ENCODE results near the gene C12orf76.
"Not testable (repeated sequence)": the region's sequence is repeated elsewhere in the genome, so short reads cannot be mapped to it uniquely, and the experiment has no call there.

C12orf76 gene

GRCh38 chr12:110062241-110062640 lies 13.9 kb upstream of the C12orf76 start:
- TF ChIP-seq, protein P1, sequence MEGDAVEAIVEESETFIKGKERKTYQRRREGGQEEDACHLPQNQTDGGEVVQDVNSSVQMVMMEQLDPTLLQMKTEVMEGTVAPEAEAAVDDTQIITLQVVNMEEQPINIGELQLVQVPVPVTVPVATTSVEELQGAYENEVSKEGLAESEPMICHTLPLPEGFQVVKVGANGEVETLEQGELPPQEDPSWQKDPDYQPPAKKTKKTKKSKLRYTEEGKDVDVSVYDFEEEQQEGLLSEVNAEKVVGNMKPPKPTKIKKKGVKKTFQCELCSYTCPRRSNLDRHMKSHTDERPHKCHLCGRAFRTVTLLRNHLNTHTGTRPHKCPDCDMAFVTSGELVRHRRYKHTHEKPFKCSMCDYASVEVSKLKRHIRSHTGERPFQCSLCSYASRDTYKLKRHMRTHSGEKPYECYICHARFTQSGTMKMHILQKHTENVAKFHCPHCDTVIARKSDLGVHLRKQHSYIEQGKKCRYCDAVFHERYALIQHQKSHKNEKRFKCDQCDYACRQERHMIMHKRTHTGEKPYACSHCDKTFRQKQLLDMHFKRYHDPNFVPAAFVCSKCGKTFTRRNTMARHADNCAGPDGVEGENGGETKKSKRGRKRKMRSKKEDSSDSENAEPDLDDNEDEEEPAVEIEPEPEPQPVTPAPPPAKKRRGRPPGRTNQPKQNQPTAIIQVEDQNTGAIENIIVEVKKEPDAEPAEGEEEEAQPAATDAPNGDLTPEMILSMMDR (conservative IDR thresholded peaks at IDR 0.05; ENCODE audit: low read length): no peak
- no peak overlapping the region for H3K4me3 ChIP-seq (ENCODE audit: low read length)
- DNase-seq (ENCODE audit: low read depth): no peak

DNA sequence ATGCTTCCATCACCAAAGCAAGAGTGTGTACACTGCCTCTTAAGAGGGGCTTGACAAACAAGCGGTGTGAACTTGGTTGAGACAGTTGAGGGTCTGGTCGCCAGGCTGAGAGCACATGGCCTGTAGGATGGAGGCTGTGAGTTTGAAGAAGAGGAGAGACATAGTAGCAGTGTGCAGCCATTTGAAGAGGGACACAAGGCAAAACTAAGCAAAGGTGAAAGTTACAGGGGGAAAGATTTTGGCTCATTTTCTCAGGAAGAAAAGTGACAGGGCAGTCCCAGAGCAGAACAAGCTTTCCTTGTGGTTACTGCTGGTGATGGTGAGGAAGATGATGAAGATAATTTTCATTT lies 11.3 kb upstream of the C12orf76 start:
- no peak for DNase-seq (ENCODE audit: low read depth)
- TF ChIP-seq, protein P1 (conservative IDR thresholded peaks at IDR 0.05; ENCODE audit: low read length): no peak
- no peak overlapping the region for H3K4me3 ChIP-seq (ENCODE audit: low read length)

DNA sequence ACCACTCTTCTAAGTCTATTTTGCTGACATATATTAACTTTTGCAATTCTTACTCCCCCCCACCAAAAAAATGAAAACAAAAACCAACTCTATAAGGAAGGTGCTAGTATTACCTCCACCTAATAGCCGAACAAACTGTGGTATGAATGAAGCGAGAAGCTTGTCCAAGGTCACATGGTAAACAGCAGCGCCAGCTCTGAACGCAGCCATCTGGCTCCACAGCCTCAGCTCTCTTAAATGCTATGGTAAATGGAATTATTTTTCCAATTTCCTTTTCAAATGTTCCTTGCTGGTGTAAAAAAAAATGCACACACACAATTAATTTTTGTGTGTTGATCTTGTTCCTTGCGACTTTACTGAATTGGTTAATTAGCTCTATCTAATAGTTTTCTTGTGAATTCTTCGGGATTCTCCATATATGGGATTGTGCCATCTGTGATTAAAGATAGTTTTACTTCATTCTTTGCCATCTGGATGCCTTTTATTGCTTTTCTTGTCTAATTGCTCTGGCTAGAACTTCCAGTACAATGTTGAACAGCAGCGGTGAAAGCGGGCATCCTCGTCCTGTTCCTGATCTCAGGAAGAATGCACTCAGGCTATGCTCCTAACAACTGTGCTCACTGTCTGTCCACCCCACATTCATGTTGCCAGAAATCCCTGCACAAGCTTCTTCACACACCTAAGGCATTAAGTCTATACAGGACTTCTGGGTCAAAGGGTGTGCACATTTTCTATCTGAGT lies 10.7 kb upstream of the C12orf76 start:
- TF ChIP-seq, protein P1 (conservative IDR thresholded peaks at IDR 0.05; ENCODE audit: low read length): no peak
- DNase-seq (ENCODE audit: low read depth): no peak
- H3K4me3 ChIP-seq (ENCODE audit: low read length): no peak overlapping the region

GRCh38 chr12:110056643-110057042 lies 8.3 kb upstream of the C12orf76 start:
- not testable (repeated sequence) for DNase-seq (ENCODE audit: low read depth); H3K4me3 ChIP-seq (ENCODE audit: low read length)

- peak; percentile 71 for DNase-seq (ENCODE audit: low read depth)
- H3K4me3 ChIP-seq (ENCODE audit: low read length): not testable (repeated sequence)
These were observed 7.3 kb upstream of the C12orf76 start for GRCh38 chr12:110055375-110056352.

DNA sequence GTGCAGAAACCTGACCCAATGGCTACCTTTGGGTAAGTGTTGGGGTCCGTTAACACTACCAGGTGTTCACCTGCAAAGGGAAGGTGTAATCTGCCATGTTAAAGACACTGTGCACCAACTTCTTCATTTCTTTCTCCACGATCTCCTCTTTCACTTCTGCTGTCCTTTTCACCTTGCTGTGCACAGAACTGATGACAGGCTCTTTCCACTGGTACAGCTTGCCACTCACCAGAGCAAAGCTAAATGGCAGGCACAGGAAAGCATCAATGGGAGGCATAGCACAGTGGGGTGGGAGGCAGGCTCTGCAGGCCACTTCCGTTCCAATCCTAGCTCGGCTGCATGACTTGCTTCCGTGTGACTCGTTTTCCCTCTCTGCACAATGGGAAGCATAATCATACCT lies 2.6 kb upstream of the C12orf76 start:
- no peak for DNase-seq (ENCODE audit: low read depth)
- H3K4me3 ChIP-seq (ENCODE audit: low read length): no peak overlapping the region

GRCh38 chr12:110049666-110050065 lies 1.3 kb upstream of the C12orf76 start:
- DNase-seq (ENCODE audit: low read depth); H3K4me3 ChIP-seq (ENCODE audit: low read length): not testable (repeated sequence)

More for the DNA sequence above, 2.6 kb upstream of the C12orf76 start:
- TF ChIP-seq, protein P1 (conservative IDR thresholded peaks at IDR 0.05; ENCODE audit: low read length): no peak

- H3K4me3 ChIP-seq (ENCODE audit: low read length): peak overlapping the region; percentile 81
These were observed 712 bp upstream of the C12orf76 start for GRCh38 chr12:110049034-110049433.

DNA sequence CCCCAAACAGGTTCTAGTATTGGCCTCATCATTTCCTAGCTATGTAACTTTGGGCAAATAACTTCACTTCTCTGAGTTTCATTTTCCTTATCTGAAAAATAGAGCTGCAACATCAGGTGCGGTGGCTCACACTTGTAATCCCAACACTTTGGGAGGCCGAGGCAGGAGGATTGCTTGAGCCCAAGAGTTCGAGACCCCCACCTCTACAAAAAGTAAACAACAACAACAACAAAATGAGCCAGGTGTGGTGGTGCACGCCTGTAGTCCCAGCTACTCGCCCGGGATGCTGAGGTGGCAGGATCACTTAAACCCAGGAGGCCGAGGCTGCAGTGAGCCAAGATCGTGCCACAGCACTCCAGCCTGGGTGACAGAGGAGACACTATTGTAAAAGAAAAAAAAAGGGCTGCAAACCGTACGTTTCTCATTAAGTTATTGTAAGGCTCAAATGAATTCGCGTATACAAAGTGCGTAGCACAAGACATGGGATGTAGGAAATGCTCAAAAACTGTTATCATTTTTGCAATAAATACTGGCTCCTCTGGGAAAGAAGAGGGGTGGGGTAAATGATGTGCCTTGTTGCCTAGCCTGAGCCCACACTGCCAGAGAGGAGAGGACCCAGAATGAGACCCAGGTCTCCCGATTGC lies 903 bp downstream of the C12orf76 start:
- TF ChIP-seq, protein P1 (conservative IDR thresholded peaks at IDR 0.05; ENCODE audit: low read length): no peak
- DNase-seq (ENCODE audit: low read depth): no peak
- peak overlapping the region; percentile 81 for H3K4me3 ChIP-seq (ENCODE audit: low read length)

More at GRCh38 chr12:110049034-110049433, 712 bp upstream of the C12orf76 start:
- DNase-seq (ENCODE audit: low read depth): not testable (repeated sequence)

Measured in AG10803 (cell line).